Cardiac septum (tissue), 1 donor: Measurements from ENCODE around the gene PRODH2. TPM values are rescaled to one million over a fixed set of nuclear protein-coding genes. Genes with fewer than 3 reads are reported as not detected.
"Not testable (repeated sequence)": the region's sequence is repeated elsewhere in the genome, so short reads cannot be mapped to it uniquely, and the experiment has no call there.

Experiments
- DNase-seq: peaks from one replicate; pipeline ENCODE4 v3.0.0-alpha.2; 2020; ENCODE audit warnings: low spot score
- intact Hi-C: fragments of 100-400 bp; cut with DNase I; formaldehyde crosslinking; loops from one replicate; pipeline ENCODE4 v1.14.0; 2022
- total RNA-seq: library from RNA; stranded (reverse); fragmentation: NEBNext Ultra II Directional; extraction: Animal tissue kit (Norgen Biotek cat#: 25700); gene quantifications from one replicate; pipeline ENCODE4 v1.2.1, GENCODE V29; 2021
- donor health status: DM: no; HTN: no; CAD: no.

The PRODH2 gene
- total RNA-seq, 1 donor from 2014 or later, result not detected

DNA sequence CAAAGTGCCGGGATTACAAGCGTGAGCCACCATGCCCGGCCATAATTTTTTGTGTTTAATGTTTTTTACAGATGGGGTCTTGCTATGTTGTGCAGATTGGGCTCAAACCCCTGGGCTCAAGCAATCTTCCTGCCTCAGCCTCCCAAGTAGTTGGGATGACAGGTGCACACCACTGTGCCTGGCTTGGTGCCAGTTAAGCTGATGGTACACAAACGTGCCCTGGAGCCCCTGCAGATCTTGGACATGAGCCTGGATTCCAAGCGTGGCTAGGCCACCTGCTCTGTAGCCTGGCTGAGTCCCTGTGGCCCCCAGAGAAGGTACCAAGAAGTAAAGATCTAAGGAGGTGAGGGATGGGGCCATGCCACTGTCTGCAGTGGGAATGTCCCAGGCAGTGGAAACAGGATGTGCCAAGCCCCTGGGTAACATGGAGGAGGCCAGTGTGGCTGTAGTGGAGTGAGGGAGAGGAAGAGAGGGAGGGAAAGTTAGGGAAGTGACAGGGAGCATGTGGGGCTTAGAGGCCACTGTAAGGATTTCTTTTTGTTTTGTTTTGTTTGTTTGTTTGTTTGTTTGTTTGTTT lies 7.0 kb downstream of the PRODH2 start:
- intact Hi-C loops, result no loop called here
- no peak for DNase-seq

DNA sequence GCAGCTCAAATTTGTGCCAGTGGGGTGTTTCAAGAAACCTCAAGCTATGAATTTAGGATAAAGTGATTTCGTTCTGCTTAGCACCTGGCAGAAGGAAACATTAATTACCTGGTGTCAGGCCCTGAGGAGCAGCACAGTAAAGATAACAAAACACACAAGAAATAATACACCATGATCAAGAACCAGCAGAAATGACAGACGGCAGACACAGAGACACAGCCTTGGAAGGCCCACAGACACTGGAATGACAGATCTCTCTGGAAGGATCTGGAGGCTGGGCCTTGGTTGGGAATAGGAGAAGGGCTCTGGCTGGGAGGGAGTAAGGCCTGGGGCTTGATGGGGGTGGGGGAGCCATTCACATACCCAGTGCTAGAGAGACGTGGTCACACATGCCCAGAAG lies 10.8 kb downstream of the PRODH2 start:
- intact Hi-C loops, result no loop called here

DNA sequence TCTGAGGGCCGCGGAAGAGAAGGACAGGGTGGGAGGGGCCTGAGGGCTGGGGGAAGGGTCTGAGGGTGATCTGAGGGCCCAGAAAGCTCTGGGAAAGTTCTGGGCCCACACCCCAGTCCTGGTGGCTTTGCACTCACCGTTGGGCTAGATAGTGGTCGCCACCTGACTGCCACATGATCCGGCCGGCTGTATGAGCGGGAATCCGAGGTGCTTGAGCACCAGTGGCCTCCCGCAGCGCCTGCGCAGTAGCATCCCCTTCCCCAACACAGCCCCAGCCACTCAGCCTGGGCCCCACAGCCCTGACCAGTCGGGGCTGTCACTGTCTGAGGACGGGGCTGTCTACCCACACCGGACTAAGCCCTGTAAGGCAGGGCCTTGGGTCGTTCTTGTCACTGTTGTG lies 15.0 kb downstream of the PRODH2 start:
- intact Hi-C loops, result no loop called here
- no peak for DNase-seq

More for the DNA sequence above, 10.8 kb downstream of the PRODH2 start:
- no peak for DNase-seq

DNA sequence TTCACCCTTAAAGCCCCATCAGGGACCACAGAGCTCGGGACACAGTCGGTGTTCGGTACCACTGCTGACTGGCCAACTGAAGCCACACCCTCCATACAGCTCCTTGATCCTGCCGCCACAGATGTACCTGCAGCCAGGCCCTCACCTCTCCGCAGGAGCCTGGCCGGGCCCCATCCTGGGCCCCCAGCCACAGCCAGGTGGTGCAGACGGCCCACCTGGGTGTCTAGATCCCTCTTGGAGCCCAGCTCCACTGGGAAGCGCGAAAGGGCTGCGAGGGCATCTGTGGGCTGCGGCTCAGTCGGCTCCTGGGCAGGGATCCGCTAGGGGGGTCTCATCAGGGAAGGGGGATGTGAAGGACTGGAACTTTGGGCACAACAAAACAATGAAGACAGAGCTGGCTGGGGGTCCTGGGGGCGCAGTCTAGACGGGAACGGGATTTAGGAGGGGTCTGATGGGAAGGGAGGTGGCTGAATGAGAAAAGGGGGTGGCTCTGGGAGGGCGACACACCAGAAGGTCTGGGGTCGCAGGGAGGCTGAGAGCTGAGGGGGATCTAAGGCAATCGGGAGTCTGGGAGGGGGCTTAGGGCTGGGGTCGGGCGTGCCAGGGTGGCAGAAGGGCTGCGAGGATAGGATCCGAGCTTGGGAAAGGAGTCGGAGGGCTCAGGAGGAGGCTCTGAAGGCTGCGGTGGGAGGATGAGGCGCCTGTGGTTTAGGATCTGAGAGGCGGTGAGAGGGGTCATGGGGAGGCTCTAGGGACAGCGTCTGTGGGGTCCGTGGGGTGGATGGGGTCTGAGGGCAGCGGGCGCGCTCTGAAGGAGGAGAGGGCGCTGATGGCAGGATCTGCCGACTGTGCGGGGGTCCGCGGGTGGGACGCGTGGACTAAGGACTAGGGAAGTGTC lies 15.8 kb downstream of the PRODH2 start:
- intact Hi-C loops, result no loop called here
- DNase-seq, result no peak

DNA sequence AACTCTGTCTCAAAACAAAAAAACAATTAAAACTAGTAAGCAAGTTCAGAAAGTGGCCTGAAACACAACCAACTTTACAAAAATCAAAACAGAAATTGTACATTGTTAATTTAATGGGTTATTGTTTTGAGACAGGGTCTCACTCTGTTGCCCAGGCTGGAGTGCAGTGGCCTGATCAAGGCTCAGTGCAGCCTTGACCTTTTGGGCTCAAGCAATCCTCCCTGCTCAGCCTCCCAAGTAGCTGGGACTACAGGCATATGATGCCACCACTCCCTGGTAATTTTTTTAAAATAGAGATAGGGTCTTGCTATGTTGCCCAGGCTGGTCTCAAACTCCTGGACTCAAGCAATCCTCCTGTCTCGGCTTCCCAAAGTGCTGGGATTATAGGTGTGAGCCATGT lies 17.1 kb downstream of the PRODH2 start:
- DNase-seq, intact Hi-C loops: not testable (repeated sequence)

DNA sequence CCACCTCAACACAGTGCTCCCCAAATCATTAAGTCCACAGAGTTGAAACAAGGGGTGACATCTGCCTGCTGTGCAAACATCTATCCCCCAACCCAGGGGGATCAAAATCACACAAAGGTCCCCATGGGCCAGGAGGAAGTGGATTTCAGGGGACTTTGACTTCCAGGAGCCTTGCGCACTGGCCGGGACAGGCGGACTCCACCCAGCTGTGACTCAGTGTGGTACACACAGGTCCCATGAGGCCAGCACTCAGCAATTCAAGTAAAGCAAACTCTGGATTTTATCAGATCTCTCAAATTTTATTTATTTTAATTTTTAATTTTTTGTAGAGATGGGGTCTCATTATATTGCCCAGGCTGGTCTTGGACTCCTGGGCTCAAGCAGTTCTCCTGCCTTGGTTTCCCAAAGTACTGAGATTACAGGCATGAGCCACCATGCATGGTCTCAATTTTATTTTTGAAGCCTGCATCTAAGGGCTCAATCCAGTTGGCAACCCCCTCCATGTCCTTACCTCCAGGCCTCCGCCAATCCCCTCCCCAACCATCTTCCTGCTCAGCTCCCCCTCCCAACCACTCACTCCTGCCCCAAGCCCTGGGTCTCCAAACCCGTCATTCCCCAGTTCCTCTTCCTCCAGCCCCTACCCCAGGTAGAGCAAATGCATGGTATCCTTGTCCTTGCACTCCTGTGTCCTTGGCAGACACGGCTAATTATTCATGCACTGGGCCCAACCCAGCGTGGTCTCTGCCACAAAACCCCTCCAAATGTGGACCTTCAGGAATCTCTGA lies 19.1 kb downstream of the PRODH2 start:
- intact Hi-C loops, result no loop called here
- no peak for DNase-seq

DNA sequence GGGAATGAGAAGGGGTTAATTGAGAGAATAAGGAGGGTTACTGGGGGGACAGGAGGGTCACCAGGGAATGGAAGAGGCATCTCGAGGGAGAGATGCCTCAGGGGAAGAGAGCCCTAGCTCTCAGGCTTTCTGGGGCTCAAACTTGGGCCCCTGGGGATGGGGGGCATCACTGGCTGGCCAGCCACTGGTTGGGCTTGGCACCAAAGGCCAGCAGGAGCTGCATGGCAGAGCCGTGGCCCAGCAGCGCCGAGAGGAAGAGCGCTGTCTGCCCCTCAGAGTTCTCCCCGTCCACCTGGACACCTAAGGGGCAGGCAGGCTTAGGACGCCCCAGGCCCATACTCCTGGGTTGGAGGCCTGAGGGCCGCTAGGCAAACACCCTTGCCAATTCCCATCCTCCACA lies 19.8 kb downstream of the PRODH2 start:
- intact Hi-C loops, result no loop called here
- no peak for DNase-seq

DNA sequence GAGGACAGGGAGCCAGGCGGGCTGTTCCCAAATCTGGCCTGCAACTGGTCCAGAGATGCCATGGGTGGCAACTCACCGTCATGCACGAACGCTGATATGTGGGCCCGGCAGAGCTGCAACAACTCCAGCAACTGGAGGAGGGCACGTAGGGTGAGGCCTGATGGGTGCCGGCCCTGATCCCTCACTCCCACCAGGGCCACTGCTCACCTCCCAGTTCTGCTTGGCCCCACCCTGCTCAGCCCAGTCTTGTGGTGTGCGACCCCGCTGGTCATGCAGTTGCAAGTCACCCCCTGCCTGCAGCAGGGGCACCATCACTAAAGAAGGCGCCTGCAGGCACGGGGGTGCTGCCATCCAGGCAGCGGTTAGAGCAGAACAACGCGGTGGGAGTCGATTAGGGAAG lies 20.3 kb downstream of the PRODH2 start:
- intact Hi-C loops, result no loop called here
- no peak for DNase-seq

DNA sequence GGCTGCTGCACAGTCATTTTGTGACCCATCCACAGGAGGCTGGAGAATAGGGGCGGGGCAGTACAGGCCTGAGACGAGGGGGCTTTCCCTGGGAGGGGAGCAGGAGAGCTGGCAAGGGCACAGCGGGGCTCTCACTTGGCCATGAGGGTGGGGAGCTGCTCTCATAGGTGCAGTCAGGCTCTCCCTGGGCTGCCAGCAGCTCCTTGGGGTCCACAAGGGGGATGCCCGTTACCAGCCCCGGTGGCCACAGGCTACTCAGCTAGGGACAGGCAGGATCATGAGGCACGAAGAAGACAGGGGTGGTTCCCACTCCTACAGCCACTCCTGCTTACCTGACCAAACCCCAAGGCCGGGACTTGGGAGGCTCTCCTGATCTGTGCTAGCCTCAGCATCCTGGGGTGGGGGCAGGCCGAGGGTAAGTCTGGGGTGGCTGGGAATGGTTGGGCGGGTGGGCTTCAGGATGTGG lies 20.8 kb downstream of the PRODH2 start:
- intact Hi-C loops, result no loop called here
- no peak for DNase-seq

DNA sequence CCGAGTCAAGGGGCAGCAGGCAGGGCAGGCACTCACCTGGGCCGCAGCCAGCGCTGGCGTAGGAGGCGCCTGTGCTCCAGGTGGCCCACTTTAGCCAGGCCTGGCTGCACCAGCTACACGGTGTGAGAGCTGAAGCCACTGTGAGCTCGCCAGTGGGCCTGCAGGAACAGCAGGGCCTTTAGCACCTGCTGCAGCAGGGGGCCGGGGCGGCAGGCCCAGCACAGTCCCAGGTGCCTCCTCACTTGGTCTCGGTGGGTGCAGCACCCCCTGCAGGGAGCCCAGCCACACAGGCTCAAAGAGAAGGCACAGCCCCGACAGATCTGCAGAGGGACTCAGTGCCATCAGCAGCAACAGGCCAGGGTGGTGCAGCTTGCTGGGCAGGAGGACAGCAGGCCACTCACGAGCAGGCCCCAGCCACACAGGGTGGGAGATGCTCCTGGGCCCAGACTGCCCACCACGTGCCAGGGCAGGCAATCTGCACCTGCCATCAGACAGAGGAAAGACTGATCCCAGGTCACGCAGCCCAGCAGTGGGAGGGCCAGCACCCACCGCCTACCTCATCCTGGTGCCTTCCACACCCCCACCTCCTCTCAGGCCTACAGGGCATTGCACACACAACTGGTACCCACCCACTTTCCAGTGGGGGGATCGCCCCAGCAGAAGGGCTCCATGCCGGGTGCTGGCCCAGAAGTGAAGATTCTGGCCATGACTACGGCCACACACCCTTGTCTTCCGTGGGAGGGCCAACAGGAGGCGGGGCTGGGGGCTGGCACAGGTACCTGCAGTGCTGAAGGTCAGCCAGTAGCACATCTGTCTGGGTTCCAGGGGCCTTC lies 21.4 kb downstream of the PRODH2 start:
- intact Hi-C loops, result no loop called here
- DNase-seq, result no peak

DNA sequence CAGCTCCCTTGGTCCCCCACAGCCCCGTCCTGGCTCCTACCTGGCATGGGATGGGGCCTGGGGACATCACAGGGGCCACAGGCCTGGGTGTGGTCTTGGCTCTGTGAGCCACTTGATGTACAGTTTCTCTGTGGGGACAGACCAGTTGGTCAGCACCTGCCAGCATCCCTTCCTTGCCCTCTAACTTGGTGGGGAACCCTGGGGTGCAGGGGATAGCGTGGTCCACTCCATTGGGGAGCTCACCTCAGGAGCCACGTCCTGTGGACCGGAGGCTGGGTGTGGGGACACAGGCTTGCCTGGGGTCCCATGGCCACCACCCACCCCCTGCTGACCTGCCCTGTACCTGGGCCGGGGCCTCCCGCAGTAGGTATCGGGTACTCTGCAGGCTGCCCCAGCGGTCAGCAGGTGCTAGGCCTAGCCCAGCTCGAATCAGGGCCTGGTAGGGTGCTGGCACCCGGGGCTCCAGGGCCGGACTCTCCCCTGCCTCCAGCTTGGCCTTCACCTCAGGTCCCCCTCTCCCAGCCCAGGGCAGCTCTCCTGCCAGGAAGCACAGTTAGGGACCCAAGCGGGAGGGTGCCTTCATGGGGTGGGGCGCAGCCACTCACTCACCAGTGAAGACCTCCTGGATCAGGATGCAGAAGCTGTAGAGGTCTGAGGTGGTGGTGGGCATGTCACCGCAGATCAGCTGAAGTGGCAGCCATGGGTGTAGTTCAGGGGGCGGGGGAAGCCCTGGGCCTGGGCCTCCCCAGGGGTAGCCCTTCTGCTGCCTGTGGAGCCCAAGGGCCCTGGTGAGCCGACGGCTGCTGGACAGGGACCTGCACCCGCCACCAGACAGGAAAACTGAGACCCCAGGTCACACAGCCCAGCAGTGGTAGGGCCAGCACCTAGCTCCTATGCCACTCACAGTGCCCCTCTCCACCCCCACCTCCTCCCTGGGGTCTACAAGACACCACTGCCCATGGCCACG lies 22.4 kb downstream of the PRODH2 start:
- no peak for DNase-seq
- intact Hi-C loops, result no loop called here

DNA sequence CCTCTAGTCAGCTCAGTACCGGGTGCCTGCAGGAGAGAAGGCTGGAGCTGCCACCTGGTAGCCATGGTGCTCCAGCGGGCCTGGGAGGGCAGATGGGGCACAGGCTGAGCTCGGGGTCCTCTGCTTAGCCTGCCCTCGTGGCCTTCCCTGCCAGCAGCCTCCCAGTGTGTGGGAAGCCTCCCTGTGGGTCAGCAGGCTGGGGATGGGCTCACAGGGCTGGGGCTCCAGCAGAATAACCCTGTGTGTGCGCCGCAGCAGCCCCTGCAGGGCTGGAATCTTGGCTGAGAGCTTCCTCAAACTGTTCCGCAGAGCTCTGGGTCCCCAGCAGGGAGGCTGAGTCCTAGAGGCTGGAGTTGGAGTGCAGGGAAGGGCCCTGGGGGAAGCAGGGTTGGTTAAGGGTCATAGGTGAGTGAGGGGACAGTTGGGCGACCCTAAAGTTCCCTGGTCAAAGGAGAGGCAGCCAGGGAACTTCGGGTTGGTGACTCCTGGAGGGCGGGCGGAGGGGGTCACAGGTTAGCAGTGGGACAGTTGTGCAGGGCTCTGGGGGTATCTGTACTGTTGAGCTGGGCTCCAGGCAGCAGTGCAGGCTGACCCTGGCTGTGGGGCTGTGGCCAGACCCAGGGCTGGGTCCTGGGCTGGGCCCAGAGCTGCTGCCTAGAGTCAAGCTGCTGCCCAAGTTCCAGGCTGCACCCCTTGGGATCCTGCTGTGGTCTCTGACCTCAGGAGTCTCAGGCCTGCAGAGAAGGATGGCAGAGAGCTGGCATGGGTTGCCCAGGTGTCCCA lies 23.3 kb downstream of the PRODH2 start:
- intact Hi-C loops, result no loop called here
- DNase-seq, result no peak

DNA sequence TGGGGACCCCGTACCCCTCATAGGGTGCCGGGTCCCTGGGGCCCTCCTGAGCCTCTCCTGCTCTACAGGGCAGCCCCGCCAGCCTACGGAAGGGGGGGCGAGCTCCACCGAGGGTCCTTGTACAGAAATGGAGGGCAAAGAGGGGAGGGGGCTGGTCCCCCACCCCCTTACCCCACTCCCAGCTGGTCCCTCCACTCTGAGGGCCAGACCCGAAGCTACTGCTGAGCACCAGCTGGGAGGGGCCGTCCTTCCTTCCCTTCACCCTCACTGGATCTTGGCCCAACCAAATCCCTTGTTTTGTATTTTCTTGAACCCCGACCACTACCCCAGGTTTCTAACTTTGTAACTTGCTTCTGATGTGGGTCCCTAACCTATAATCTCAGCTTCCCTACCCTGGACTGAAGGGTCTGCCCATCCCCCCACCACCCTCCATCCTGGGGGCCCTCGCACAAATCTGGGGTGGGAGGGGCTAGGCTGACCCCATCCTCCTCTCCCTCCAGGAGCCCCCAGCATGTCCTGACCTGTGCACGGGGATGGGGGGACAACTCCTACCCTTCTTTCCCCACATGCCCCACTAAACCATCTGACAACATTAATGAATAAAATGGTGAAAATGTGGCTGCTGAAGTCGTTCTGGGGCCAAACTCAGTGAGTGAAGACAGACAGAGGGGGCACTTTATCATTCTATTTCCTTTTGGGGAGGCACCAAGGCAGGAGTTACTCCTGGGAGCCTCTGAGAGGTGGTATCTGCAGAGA lies 24.3 kb downstream of the PRODH2 start:
- DNase-seq, result no peak
- intact Hi-C loops, result no loop called here

DNA sequence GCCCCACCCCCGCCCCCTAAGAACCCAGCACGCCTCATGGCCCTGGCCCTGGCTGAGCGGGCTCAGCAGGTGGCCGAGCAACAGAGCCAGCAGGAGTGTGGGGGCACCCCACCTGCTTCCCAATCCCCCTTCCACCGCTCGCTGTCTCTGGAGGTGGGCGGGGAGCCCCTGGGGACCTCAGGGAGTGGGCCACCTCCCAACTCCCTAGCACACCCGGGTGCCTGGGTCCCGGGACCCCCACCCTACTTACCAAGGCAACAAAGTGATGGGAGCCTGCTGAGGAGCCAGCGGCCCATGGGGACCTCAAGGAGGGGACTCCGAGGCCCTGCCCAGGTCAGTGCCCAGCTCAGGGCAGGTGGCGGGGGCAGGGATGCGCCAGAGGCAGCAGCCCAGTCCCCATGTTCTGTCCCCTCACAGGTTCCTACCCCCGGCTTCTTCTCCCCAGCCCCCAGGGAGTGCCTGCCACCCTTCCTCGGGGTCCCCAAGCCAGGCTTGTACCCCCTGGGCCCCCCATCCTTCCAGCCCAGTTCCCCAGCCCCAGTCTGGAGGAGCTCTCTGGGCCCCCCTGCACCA lies 25.3 kb downstream of the PRODH2 start:
- DNase-seq, result no peak
- intact Hi-C loops, result no loop called here

DNA sequence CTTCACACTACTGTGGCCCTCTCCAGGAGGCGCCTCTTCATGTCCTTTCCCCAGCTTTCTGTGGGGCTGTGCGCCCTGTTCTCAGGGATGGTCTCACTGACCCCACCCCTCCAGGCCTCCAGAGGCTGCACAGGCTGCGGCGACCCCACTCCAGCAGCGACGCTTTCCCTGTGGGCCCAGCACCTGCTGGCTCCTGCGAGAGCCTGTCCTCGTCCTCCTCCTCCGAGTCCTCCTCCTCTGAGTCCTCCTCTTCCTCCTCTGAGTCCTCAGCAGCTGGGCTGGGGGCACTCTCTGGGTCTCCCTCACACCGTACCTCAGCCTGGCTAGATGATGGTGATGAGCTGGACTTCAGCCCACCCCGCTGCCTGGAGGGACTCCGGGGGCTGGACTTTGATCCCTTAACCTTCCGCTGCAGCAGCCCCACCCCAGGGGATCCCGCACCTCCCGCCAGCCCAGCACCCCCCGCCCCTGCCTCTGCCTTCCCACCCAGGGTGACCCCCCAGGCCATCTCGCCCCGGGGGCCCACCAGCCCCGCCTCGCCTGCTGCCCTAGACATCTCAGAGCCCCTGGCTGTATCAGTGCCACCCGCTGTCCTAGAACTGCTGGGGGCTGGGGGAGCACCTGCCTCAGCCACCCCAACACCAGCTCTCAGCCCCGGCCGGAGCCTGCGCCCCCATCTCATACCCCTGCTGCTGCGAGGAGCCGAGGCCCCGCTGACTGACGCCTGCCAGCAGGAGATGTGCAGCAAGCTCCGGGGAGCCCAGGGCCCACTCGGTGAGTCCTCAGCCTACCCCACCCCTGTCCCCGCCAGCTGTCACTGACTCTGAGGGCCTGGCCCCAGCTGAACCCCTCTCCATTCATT lies 26.1 kb downstream of the PRODH2 start:
- no peak for DNase-seq
- intact Hi-C loops, result no loop called here

DNA sequence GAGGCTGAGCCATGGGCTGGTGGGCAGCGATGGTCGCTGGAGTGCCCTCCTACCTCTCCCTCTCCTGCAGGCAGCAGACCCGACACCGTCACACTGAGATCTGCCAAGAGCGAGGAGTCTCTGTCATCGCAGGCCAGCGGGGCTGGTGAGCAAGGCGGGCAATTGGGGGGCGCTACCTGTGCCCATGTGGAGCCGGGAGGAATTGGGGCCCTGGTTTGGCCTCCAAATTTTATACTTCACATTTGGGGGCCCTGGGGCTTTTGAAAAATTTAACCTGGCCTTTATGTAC lies 27.4 kb downstream of the PRODH2 start:
- intact Hi-C loops, result no loop called here
- DNase-seq, result no peak
